Vagina (tissue), 2 donors: ENCODE data around the gene NFATC2. TPM values are rescaled to one million over a fixed set of nuclear protein-coding genes. Genes with fewer than 3 reads are reported as not detected.

Experiments used
- DNase-seq, 2 donors: peaks; one replicate each; pipeline ENCODE4 v3.0.0-alpha.2; 2017; ENCODE audit errors: extremely low spot score in 2 of 2
- H3K27ac ChIP-seq: fragments of 200-600 bp; sonication (generic); one replicate; pipeline ENCODE4 v1.5.1; 2019
- H3K27me3 ChIP-seq: fragments of 200-600 bp; sonication (generic); one replicate; pipeline ENCODE4 v1.5.1; 2019
- H3K36me3 ChIP-seq, 2 donors: fragments of 200-600 bp; sonication (generic); one replicate each; pipeline ENCODE4 v1.5.1; 2017 to 2019
- H3K4me1 ChIP-seq: fragments of 200-600 bp; sonication (generic); one replicate; pipeline ENCODE4 v1.5.1; 2019
- H3K4me3 ChIP-seq, 2 donors: fragments of 200-600 bp; sonication (generic); 1 replicate in 1 of 2; 2 replicates in 1 of 2; pipeline ENCODE4 v1.5.1; 2016 to 2019
- H3K9me3 ChIP-seq: fragments of 200-600 bp; sonication (generic); one replicate; pipeline ENCODE4 v1.5.1; 2019
- CTCF ChIP-seq, 3 experiments: fragments of 450-650 bp in 2 of 3; fragments of 200-600 bp in 1 of 3; sonication (generic) in 1 of 3; IDR thresholded peaks; one replicate each; pipeline ENCODE4 v1.5.1; 2017 to 2019; ENCODE audit warnings: antibody characterized with exemption in 3 of 3, mild to moderate bottlenecking in 2 of 3, moderate library complexity in 2 of 3
- POLR2A ChIP-seq, 2 donors: fragments of 450-650 bp; IDR thresholded peaks; one replicate each; pipeline ENCODE4 v1.6.1; 2017; ENCODE audit warnings: antibody characterized with exemption in 2 of 2, mild to moderate bottlenecking in 2 of 2, moderate library complexity in 2 of 2
- POLR2AphosphoS5 ChIP-seq, 2 donors: sonication (generic); formaldehyde crosslinking; IDR thresholded peaks; one replicate each; pipeline ENCODE4 v1.9.0; 2017; ENCODE audit warnings: antibody characterized with exemption in 2 of 2, mild to moderate bottlenecking in 2 of 2, low read depth in 1 of 2; ENCODE audit not compliant: insufficient read depth in 1 of 2
- intact Hi-C: fragments of 100-400 bp; cut with DNase I; formaldehyde crosslinking; loops from one replicate; pipeline ENCODE4 v1.15.1; 2023
- total RNA-seq: library from RNA; depleted of rRNA; stranded (reverse); fragments of >200 nt; gene quantifications from one replicate; pipeline ENCODE4 v1.2.3, GENCODE V29; 2016

The NFATC2 gene
- total RNA-seq, 1 donor from 2014 or later = 7.4 TPM

- DNase-seq = no peak
- Histone ChIP-seq H3K4me1 (peaks cover 44% of the 10 kb centered on the region), H3K9me3 (no peaks in the 10 kb centered on the region), H3K4me3 (no peak overlapping the region), H3K36me3 (no peaks in the 10 kb centered on the region), H3K27me3 (no peaks in the 10 kb centered on the region), H3K27ac (peak overlapping the region; percentile 50)
- intact Hi-C loops = no loop called here
- TF ChIP-seq CTCF (IDR thresholded peaks at IDR 0.05) = no peak
- TF ChIP-seq POLR2A (IDR thresholded peaks at IDR 0.05) = no peak
- peak; percentile 46 to 61 for TF ChIP-seq POLR2AphosphoS5 (IDR thresholded peaks at IDR 0.05; ENCODE audit: insufficient read depth in 1 of 2, low read depth in 1 of 2)
Measured at GRCh38 chr20:51447097-51447764, 95.3 kb downstream of the NFATC2 start.

GRCh38 chr20:51446656-51447055 is 95.9 kb downstream of the NFATC2 start:
- Histone ChIP-seq H3K36me3 (no peaks in the 10 kb centered on the region), H3K4me3 (no peak overlapping the region), H3K27me3 (no peaks in the 10 kb centered on the region), H3K4me1 (peaks cover 44% of the 10 kb centered on the region), H3K9me3 (no peaks in the 10 kb centered on the region), H3K27ac (peak overlapping the region; percentile 50)
- TF ChIP-seq POLR2AphosphoS5 (IDR thresholded peaks at IDR 0.05; ENCODE audit: insufficient read depth in 1 of 2, low read depth in 1 of 2) = no peak
- TF ChIP-seq CTCF (IDR thresholded peaks at IDR 0.05) = no peak
- no peak for TF ChIP-seq POLR2A (IDR thresholded peaks at IDR 0.05)
- intact Hi-C loops = no loop called here
- DNase-seq = no peak

- H3K27me3 ChIP-seq = no peaks in the 10 kb centered on the region
- no peaks in the 10 kb centered on the region for H3K9me3 ChIP-seq
- TF ChIP-seq CTCF (IDR thresholded peaks at IDR 0.05) = no peak
- peaks cover 44% of the 10 kb centered on the region for H3K4me1 ChIP-seq
- H3K4me3 ChIP-seq = no peak overlapping the region
- peak overlapping the region; percentile 50 for H3K27ac ChIP-seq
- H3K36me3 ChIP-seq = no peaks in the 10 kb centered on the region
- intact Hi-C loops = no loop called here
- DNase-seq = no peak
Measured at GRCh38 chr20:51446230-51446629, 96.3 kb downstream of the NFATC2 start.

GRCh38 chr20:51445591-51445990 is 96.9 kb downstream of the NFATC2 start:
- no peaks in the 10 kb centered on the region for H3K27me3 ChIP-seq
- intact Hi-C loops = no loop called here
- H3K27ac ChIP-seq = no peak overlapping the region
- TF ChIP-seq POLR2A (IDR thresholded peaks at IDR 0.05) (no peak), CTCF (IDR thresholded peaks at IDR 0.05) (no peak), POLR2AphosphoS5 (IDR thresholded peaks at IDR 0.05; ENCODE audit: insufficient read depth in 1 of 2, low read depth in 1 of 2) (no peak)
- no peaks in the 10 kb centered on the region for H3K9me3 ChIP-seq
- H3K36me3 ChIP-seq = no peaks in the 10 kb centered on the region
- DNase-seq = no peak
- no peak overlapping the region for H3K4me3 ChIP-seq
- peaks cover 44% of the 10 kb centered on the region for H3K4me1 ChIP-seq

- no peaks in the 10 kb centered on the region for H3K9me3 ChIP-seq
- H3K27me3 ChIP-seq = no peaks in the 10 kb centered on the region
- no peak for TF ChIP-seq POLR2A (IDR thresholded peaks at IDR 0.05)
- TF ChIP-seq POLR2AphosphoS5 (IDR thresholded peaks at IDR 0.05; ENCODE audit: insufficient read depth in 1 of 2, low read depth in 1 of 2) = no peak
- TF ChIP-seq CTCF (IDR thresholded peaks at IDR 0.05) = no peak
- no peak overlapping the region for H3K27ac ChIP-seq
- peaks cover 44% of the 10 kb centered on the region for H3K4me1 ChIP-seq
- intact Hi-C loops = no loop called here
- no peaks in the 10 kb centered on the region for H3K36me3 ChIP-seq
- H3K4me3 ChIP-seq = no peak overlapping the region
- DNase-seq = no peak
Measured at GRCh38 chr20:51444922-51445438, 97.5 kb downstream of the NFATC2 start.
